ENCODE results near the gene SECISBP2L.

Gene SECISBP2L

GRCh38 chr15:48968066-48968465, 78.2 kb downstream of the SECISBP2L start:
- H3K4me3 ChIP-seq (ENCODE audit: low read length in 2 of 2) = no peak overlapping the region
- peaks cover 3 to 5% of the 10 kb centered on the region in 2 donors for H3K4me1 ChIP-seq (ENCODE audit: control insufficient read depth in 2 of 2, insufficient read depth in 2 of 2, low read length in 2 of 2)
- H3K27ac ChIP-seq (ENCODE audit: low read depth in 2 of 2, low read length in 2 of 2) = no peak overlapping the region
- no peaks in the 10 kb centered on the region for H3K9me3 ChIP-seq (ENCODE audit: control insufficient read depth in 2 of 2, low read length in 2 of 2)
- H3K9ac ChIP-seq (ENCODE audit: low read depth in 1 of 2, low read length in 2 of 2) = no peak overlapping the region
- peaks cover 5 to 21% of the 10 kb centered on the region in 2 donors for H3K27me3 ChIP-seq (ENCODE audit: control insufficient read depth in 2 of 2, insufficient read depth in 2 of 2, low read length in 2 of 2)
- H3K36me3 ChIP-seq (ENCODE audit: control insufficient read depth in 2 of 2, insufficient read depth in 2 of 2, low read length in 2 of 2) = no peaks in the 10 kb centered on the region

DNA sequence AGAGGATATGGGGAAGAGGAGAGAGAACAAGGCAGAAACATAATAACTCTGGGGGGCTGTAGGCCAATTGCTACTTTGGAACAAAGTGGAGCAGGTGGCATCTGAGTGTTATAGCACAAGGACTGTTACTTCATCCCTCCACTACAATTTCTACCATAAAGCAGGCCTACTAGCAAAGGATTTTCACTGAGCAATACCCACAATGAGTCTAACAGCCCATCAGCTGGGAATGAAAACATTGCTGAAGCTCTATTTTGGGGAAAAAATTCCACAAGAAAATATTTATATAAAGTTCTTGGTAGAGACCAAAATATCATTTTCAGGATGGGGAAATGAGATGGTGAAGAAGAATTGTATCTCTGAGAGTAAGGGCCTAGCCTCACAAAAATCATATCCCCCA, 78.9 kb downstream of the SECISBP2L start:
- H3K9me3 ChIP-seq (ENCODE audit: control insufficient read depth in 2 of 2, low read length in 2 of 2) = no peaks in the 10 kb centered on the region
- no peak overlapping the region for H3K9ac ChIP-seq (ENCODE audit: low read depth in 1 of 2, low read length in 2 of 2)
- H3K4me1 ChIP-seq (ENCODE audit: control insufficient read depth in 2 of 2, insufficient read depth in 2 of 2, low read length in 2 of 2) = peaks cover 6 to 8% of the 10 kb centered on the region in 2 donors
- no peaks in the 10 kb centered on the region for H3K36me3 ChIP-seq (ENCODE audit: control insufficient read depth in 2 of 2, insufficient read depth in 2 of 2, low read length in 2 of 2)
- H3K4me3 ChIP-seq (ENCODE audit: low read length in 2 of 2) = no peak overlapping the region
- H3K27ac ChIP-seq (ENCODE audit: low read depth in 2 of 2, low read length in 2 of 2) = no peak overlapping the region
- H3K27me3 ChIP-seq (ENCODE audit: control insufficient read depth in 2 of 2, insufficient read depth in 2 of 2, low read length in 2 of 2) = peaks cover 5 to 27% of the 10 kb centered on the region in 2 donors

DNA sequence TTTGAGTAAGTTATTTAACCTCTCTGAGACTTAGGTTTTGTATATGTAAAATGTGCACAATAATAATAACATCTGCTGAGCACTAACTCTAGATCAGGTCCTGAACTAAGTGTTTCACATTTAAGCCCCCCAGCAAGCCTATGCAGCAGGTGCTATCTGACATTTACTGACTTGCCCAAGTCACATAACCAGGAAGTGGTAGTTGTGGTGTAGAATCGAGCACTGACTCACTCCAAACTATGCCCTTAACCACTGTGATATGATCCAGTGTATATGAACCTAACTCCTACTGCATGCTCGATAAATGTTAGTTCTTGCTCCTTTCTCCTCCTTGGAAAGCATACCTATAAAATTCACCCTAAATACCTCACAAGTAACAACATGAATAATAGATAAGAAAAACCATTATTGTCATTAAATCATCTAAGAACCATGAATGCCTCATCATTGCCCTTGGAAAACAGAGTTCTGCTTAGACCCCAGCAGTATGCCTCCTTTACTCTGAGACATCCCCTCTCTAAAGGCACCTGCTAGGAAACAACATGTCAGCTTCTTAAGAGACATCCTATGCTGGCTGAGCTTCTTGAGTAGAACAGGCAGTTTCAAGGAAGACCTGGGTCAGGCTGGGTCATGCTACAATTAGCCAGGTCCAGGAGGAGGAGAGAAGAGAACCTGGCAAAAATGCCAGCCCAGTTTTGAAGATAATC, 79.5 kb downstream of the SECISBP2L start:
- Histone ChIP-seq H3K9me3 (ENCODE audit: control insufficient read depth in 2 of 2, low read length in 2 of 2) (no peaks in the 10 kb centered on the region), H3K27ac (ENCODE audit: low read depth in 2 of 2, low read length in 2 of 2) (no peak overlapping the region), H3K9ac (ENCODE audit: low read depth in 1 of 2, low read length in 2 of 2) (no peak overlapping the region), H3K4me1 (ENCODE audit: control insufficient read depth in 2 of 2, insufficient read depth in 2 of 2, low read length in 2 of 2) (peaks cover 6 to 8% of the 10 kb centered on the region in 2 donors), H3K36me3 (ENCODE audit: control insufficient read depth in 2 of 2, insufficient read depth in 2 of 2, low read length in 2 of 2) (no peaks in the 10 kb centered on the region), H3K27me3 (ENCODE audit: control insufficient read depth in 2 of 2, insufficient read depth in 2 of 2, low read length in 2 of 2) (peaks cover 5 to 32% of the 10 kb centered on the region in 2 donors), H3K4me3 (ENCODE audit: low read length in 2 of 2) (no peak overlapping the region)

DNA sequence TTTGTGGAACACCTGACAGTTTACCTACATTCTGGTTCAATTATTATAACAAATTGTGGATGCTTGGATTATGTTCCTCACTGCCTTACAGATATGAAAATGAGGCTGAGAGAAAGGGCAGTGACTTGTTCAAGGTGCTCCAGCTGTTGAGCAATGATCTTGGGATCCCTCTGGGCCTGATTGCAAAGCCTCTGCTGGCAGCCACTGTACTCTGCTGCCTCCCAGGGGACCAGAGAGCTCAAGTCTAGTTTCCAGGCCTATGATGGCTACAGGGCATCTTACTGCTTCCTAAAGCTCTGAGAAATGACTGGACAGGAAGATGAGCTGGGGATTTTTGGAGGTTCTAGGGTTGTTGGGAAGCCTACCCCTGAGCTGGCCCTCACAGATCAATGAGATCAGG, 80.3 kb downstream of the SECISBP2L start:
- Histone ChIP-seq H3K27ac (ENCODE audit: low read depth in 2 of 2, low read length in 2 of 2) (no peak overlapping the region), H3K4me3 (ENCODE audit: low read length in 2 of 2) (no peak overlapping the region)

DNA sequence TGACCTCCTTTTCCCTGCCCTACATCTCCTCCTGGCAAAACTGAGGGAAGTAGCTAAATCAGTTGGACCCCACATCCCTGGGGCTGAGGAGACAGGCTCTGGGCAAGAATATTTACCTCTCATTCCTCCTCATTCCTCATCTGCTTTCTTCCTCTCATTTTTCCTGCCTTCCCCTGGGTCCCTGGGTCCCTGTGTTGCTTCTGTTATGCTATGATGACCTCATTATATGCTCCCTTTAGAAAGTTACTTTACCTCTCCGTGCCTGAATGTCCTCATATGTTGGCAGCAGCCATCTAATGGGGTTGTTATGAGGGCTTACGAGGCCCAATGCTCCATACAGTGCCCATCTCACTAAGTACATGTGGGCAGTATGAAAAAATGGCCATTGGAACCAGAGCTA, 81.3 kb downstream of the SECISBP2L start:
- no peak overlapping the region for H3K27ac ChIP-seq (ENCODE audit: low read depth in 2 of 2, low read length in 2 of 2)
- no peaks in the 10 kb centered on the region for H3K9me3 ChIP-seq (ENCODE audit: control insufficient read depth in 2 of 2, low read length in 2 of 2)
- H3K4me1 ChIP-seq (ENCODE audit: control insufficient read depth in 2 of 2, insufficient read depth in 2 of 2, low read length in 2 of 2) = peaks cover 6 to 8% of the 10 kb centered on the region in 2 donors
- H3K36me3 ChIP-seq (ENCODE audit: control insufficient read depth in 2 of 2, insufficient read depth in 2 of 2, low read length in 2 of 2) = no peaks in the 10 kb centered on the region
- no peak overlapping the region for H3K9ac ChIP-seq (ENCODE audit: low read depth in 1 of 2, low read length in 2 of 2)
- no peak overlapping the region for H3K4me3 ChIP-seq (ENCODE audit: low read length in 2 of 2)
- H3K27me3 ChIP-seq (ENCODE audit: control insufficient read depth in 2 of 2, insufficient read depth in 2 of 2, low read length in 2 of 2) = peaks cover 5 to 32% of the 10 kb centered on the region in 2 donors

More for the DNA sequence above, 80.3 kb downstream of the SECISBP2L start:
- Histone ChIP-seq H3K36me3 (ENCODE audit: control insufficient read depth in 2 of 2, insufficient read depth in 2 of 2, low read length in 2 of 2) (no peaks in the 10 kb centered on the region), H3K9me3 (ENCODE audit: control insufficient read depth in 2 of 2, low read length in 2 of 2) (no peaks in the 10 kb centered on the region), H3K27me3 (ENCODE audit: control insufficient read depth in 2 of 2, insufficient read depth in 2 of 2, low read length in 2 of 2) (peaks cover 5 to 32% of the 10 kb centered on the region in 2 donors), H3K4me1 (ENCODE audit: control insufficient read depth in 2 of 2, insufficient read depth in 2 of 2, low read length in 2 of 2) (peaks cover 6 to 8% of the 10 kb centered on the region in 2 donors), H3K9ac (ENCODE audit: low read depth in 1 of 2, low read length in 2 of 2) (no peak overlapping the region)

DNA sequence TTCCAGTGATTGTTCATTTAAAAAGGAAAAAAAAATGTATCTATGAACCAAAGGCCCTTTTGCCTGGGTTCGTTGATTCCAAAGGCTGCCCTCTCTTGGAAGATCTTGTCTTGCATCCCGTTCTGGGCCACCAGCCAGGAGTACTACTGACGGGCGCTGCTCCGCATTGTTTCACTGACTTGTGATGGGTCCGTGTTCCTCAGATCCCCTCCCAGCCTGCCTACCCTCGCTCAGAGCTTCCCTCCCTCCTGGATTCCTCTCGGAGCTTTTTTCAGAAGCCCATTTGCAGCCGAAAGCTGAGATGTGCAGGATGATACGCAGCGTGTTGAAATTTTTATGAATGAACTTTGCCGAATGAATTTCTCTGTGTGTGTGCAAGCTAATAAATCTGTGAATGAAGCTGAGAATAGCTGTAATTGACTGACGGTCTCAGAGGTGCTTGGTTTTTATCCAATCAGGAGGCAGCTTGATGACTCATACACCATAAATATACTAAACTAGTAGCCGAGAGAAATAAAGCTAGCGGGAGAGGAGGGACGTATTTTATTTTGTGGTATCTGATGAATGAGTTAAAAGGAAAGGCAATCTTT, 82.6 kb downstream of the SECISBP2L start, which contains the start of gene SHC4:
Gene SHC4 (minus strand): TSS at position 396 of the 590 bp plus-strand sequence. CDS start 904 bp downstream, outside the sequence.
- no peaks in the 10 kb centered on the region for H3K9me3 ChIP-seq (ENCODE audit: control insufficient read depth in 2 of 2, low read length in 2 of 2)
- no peaks in the 10 kb centered on the region for H3K36me3 ChIP-seq (ENCODE audit: control insufficient read depth in 2 of 2, insufficient read depth in 2 of 2, low read length in 2 of 2)
- H3K9ac ChIP-seq (ENCODE audit: low read depth in 1 of 2, low read length in 2 of 2) = peak within 1 kb of the TSS in 1 of 2 donors; percentile 47
- H3K27ac ChIP-seq (ENCODE audit: low read depth in 2 of 2, low read length in 2 of 2) = no peak within 1 kb of the TSS
- peaks cover 5 to 32% of the 10 kb centered on the region in 2 donors for H3K27me3 ChIP-seq (ENCODE audit: control insufficient read depth in 2 of 2, insufficient read depth in 2 of 2, low read length in 2 of 2)
- H3K4me1 ChIP-seq (ENCODE audit: control insufficient read depth in 2 of 2, insufficient read depth in 2 of 2, low read length in 2 of 2) = peaks cover 6 to 8% of the 10 kb centered on the region in 2 donors
- H3K4me3 ChIP-seq (ENCODE audit: low read length in 2 of 2) = peak within 1 kb of the TSS; percentile 53 to 65

DNA sequence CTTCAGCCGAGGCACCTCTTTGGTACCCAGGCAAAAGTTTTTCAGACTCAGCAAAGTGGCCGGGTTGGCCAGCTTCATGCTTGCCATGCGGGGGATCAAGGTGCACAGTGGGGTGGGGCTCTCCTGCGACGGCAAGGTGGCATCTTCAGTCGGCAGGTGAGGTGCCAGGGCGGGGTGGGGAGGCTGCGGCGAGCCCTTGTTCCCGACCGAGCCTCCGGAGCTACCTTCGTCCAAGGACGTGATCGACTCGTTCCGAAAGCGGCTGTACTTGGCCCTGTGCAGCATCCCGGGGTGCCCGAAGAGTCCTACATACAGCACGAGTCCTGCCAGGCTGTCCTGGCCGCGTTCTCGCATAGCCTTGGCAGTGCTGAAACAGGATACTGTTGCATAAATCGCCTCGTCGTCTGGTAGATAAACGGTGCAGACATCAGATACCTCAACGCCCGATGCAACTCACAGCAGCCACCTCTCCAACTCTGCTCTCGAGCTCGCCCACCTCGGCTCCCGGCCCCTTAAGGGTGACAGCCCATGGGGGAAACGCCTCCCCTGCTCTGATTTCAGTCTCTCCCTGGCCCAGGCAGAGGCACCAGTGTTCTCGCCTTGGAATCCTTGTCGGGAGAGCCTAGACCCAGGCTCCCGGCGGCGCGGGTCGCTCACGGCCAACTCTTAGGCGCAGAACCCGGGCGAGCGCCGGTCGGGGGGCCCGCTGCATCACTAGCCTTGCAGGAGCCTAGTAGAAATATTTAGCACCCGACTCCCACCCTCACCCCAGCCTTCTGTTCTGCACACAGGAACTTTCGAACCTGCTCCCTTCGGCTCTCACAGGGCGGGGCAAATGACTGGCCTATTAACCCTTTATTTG, 83.4 kb downstream of the SECISBP2L start:
- peaks cover 6 to 8% of the 10 kb centered on the region in 2 donors for H3K4me1 ChIP-seq (ENCODE audit: control insufficient read depth in 2 of 2, insufficient read depth in 2 of 2, low read length in 2 of 2)
- H3K36me3 ChIP-seq (ENCODE audit: control insufficient read depth in 2 of 2, insufficient read depth in 2 of 2, low read length in 2 of 2) = no peaks in the 10 kb centered on the region
- no peaks in the 10 kb centered on the region for H3K9me3 ChIP-seq (ENCODE audit: control insufficient read depth in 2 of 2, low read length in 2 of 2)
- H3K9ac ChIP-seq (ENCODE audit: low read depth in 1 of 2, low read length in 2 of 2) = peak overlapping the region in 1 of 2 donors; percentile 47
- peaks cover 5 to 32% of the 10 kb centered on the region in 2 donors for H3K27me3 ChIP-seq (ENCODE audit: control insufficient read depth in 2 of 2, insufficient read depth in 2 of 2, low read length in 2 of 2)
- H3K27ac ChIP-seq (ENCODE audit: low read depth in 2 of 2, low read length in 2 of 2) = no peak overlapping the region
- H3K4me3 ChIP-seq (ENCODE audit: low read length in 2 of 2) = peak overlapping the region; percentile 53 to 65

DNA sequence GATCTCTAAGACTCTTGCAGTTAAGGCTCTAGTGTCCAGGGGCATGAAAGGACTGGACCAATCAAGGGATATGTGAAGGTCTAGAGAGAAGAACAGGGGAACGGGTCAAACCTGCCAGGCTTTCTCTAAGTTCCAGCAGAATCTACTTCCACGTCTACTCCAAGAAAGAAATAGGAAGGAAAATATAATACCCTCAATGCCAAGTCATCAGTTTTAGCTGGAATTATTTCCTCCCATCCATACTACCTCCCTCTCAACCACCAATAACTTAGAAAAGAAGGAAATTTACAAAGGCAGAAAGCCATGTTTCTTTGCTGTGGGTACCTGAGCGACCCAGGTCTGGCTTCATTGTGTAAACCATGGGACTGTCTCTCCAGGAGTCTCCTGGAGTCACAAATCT, 90.3 kb downstream of the SECISBP2L start:
- H3K9me3 ChIP-seq (ENCODE audit: control insufficient read depth in 2 of 2, low read length in 2 of 2) = no peaks in the 10 kb centered on the region
- no peaks in the 10 kb centered on the region for H3K4me1 ChIP-seq (ENCODE audit: control insufficient read depth in 2 of 2, insufficient read depth in 2 of 2, low read length in 2 of 2)
- H3K9ac ChIP-seq (ENCODE audit: low read depth in 1 of 2, low read length in 2 of 2) = no peak overlapping the region
- H3K27me3 ChIP-seq (ENCODE audit: control insufficient read depth in 2 of 2, insufficient read depth in 2 of 2, low read length in 2 of 2) = no peaks in the 10 kb centered on the region
- no peak overlapping the region for H3K27ac ChIP-seq (ENCODE audit: low read depth in 2 of 2, low read length in 2 of 2)
- H3K36me3 ChIP-seq (ENCODE audit: control insufficient read depth in 2 of 2, insufficient read depth in 2 of 2, low read length in 2 of 2) = no peaks in the 10 kb centered on the region
- H3K4me3 ChIP-seq (ENCODE audit: low read length in 2 of 2) = no peak overlapping the region

GRCh38 chr15:48955370-48955769, 90.9 kb downstream of the SECISBP2L start:
- no peak overlapping the region for H3K27ac ChIP-seq (ENCODE audit: low read depth in 2 of 2, low read length in 2 of 2)
- H3K9ac ChIP-seq (ENCODE audit: low read depth in 1 of 2, low read length in 2 of 2) = no peak overlapping the region
- no peak overlapping the region for H3K4me3 ChIP-seq (ENCODE audit: low read length in 2 of 2)
- no peaks in the 10 kb centered on the region for H3K36me3 ChIP-seq (ENCODE audit: control insufficient read depth in 2 of 2, insufficient read depth in 2 of 2, low read length in 2 of 2)
- H3K27me3 ChIP-seq (ENCODE audit: control insufficient read depth in 2 of 2, insufficient read depth in 2 of 2, low read length in 2 of 2) = no peaks in the 10 kb centered on the region
- no peaks in the 10 kb centered on the region for H3K4me1 ChIP-seq (ENCODE audit: control insufficient read depth in 2 of 2, insufficient read depth in 2 of 2, low read length in 2 of 2)
- H3K9me3 ChIP-seq (ENCODE audit: control insufficient read depth in 2 of 2, low read length in 2 of 2) = no peaks in the 10 kb centered on the region

- Histone ChIP-seq H3K9me3 (ENCODE audit: control insufficient read depth in 2 of 2, low read length in 2 of 2) (no peaks in the 10 kb centered on the region), H3K4me3 (ENCODE audit: low read length in 2 of 2) (no peak overlapping the region), H3K27me3 (ENCODE audit: control insufficient read depth in 2 of 2, insufficient read depth in 2 of 2, low read length in 2 of 2) (no peaks in the 10 kb centered on the region), H3K4me1 (ENCODE audit: control insufficient read depth in 2 of 2, insufficient read depth in 2 of 2, low read length in 2 of 2) (no peaks in the 10 kb centered on the region), H3K27ac (ENCODE audit: low read depth in 2 of 2, low read length in 2 of 2) (no peak overlapping the region), H3K36me3 (ENCODE audit: control insufficient read depth in 2 of 2, insufficient read depth in 2 of 2, low read length in 2 of 2) (no peaks in the 10 kb centered on the region), H3K9ac (ENCODE audit: low read depth in 1 of 2, low read length in 2 of 2) (no peak overlapping the region)
These were observed 91.7 kb downstream of the SECISBP2L start for GRCh38 chr15:48954538-48954937.
